ENCODE results near the gene TSACC. TPM values are rescaled to one million over a fixed set of nuclear protein-coding genes. Genes with fewer than 3 reads are reported as not detected.

TSACC gene
- polyA plus RNA-seq, 3 donors: 0.50 to 0.83 (median 0.69) TPM

- DNase-seq (ENCODE audit: low read depth in 3 of 3, low spot score in 2 of 3): no peak
Measured at GRCh38 chr1:156391366-156391677, 53.0 kb downstream of the TSACC start.

- DNase-seq (ENCODE audit: low read depth in 3 of 3, low spot score in 2 of 3): no peak
Measured at GRCh38 chr1:156391701-156392100, 53.4 kb downstream of the TSACC start.

DNA sequence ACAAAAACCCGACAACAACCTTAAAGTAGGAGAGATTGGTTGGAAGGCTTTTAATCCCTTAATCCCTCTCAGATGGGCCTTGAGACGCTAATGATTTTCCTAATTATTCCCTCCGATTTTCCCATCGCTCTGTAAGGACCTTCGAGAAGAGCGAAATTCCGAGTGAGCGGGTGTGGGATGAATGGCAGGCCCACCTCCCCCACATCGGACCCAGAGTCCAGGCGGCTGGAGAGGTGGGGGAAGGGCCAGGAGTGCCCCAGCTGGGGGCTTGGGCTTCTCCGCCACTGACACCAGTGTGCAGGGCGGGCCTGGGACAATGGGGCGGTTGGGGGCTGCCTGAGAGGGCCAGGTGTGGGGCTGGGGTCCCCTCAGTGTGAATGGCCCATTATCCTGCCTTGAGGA is 54.1 kb downstream of the TSACC start:
- no peak for DNase-seq (ENCODE audit: low read depth in 3 of 3, low spot score in 2 of 3)

- no peak for DNase-seq (ENCODE audit: low read depth in 3 of 3, low spot score in 2 of 3)
Measured at GRCh38 chr1:156393095-156393494, 54.8 kb downstream of the TSACC start.

DNA sequence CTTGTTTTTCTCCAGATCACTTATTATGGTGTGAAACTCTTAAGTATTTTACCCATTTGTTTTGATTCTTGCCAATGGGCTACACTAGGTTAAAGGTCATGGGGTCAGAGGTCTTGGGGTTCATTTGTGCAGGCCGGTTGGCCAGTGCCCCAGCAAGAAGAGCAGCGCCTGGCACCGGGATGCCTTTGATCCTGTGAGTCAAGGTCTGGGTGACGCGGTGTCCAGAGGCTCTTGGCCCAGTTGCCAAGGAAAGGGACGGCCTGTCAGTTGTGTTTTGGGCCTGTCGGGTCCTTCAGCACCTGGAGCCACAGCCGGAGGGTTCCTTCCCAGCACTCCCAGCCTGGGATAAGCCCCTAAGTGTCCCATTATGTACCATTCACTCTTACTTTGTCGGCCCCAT is 55.8 kb downstream of the TSACC start:
- DNase-seq (ENCODE audit: low read depth in 3 of 3, low spot score in 2 of 3): no peak

- DNase-seq (ENCODE audit: low read depth in 3 of 3, low spot score in 2 of 3): no peak
Measured at GRCh38 chr1:156394835-156395461, 56.6 kb downstream of the TSACC start.

Other genes with a start within 250 kb of the TSACC start
- 10 to 100 TPM; 71.7 to 83.8 (median 82.5) TPM for gene LMNA, start 223.8 kb upstream of the TSACC start, polyA plus RNA-seq (ENCODE audit: insufficient read length in 3 of 3)
- 10 to 100 TPM; 14.8 to 19.9 (median 18.3) TPM for gene SEMA4A, start 184.9 kb upstream of the TSACC start, polyA plus RNA-seq (ENCODE audit: insufficient read length in 3 of 3)
- 10 to 100 TPM; 28.8 to 31.0 (median 30.0) TPM for gene SLC25A44, start 144.4 kb upstream of the TSACC start, polyA plus RNA-seq (ENCODE audit: insufficient read length in 3 of 3)
- 10 to 100 TPM; 77.2 to 85.1 (median 81.0) TPM for gene PMF1, start 125.5 kb upstream of the TSACC start, polyA plus RNA-seq (ENCODE audit: insufficient read length in 3 of 3)
- 1 to 10 TPM; 1.1 to 1.5 (median 1.3) TPM for gene BGLAP, start 96.3 kb upstream of the TSACC start, polyA plus RNA-seq (ENCODE audit: insufficient read length in 3 of 3)
- gene PAQR6, start 90.5 kb upstream of the TSACC start, polyA plus RNA-seq (ENCODE audit: insufficient read length in 3 of 3): 1 to 10 TPM; 3.0 to 4.4 (median 3.0) TPM
- 10 to 100 TPM; 55.0 to 58.3 (median 57.6) TPM for gene SMG5, start 55.7 kb upstream of the TSACC start, polyA plus RNA-seq (ENCODE audit: insufficient read length in 3 of 3)
- gene TMEM79, start 54.2 kb upstream of the TSACC start, polyA plus RNA-seq (ENCODE audit: insufficient read length in 3 of 3): 1 to 10 TPM; 4.1 to 4.8 (median 4.8) TPM
- 10 to 100 TPM; 48.9 to 55.1 (median 54.5) TPM for gene GLMP, start 42.8 kb upstream of the TSACC start, polyA plus RNA-seq (ENCODE audit: insufficient read length in 3 of 3)
- gene VHLL, start 39.2 kb upstream of the TSACC start, polyA plus RNA-seq (ENCODE audit: insufficient read length in 3 of 3): not detected
- 100 to 1,000 TPM; 386 to 411 (median 410) TPM for gene CCT3, start 234 bp upstream of the TSACC start, polyA plus RNA-seq (ENCODE audit: insufficient read length in 3 of 3)
- 10 to 100 TPM in 2 of 3 donors, 1 to 10 TPM in 1; 8.7 to 12.3 (median 10.7) TPM for gene RHBG, start 30.7 kb downstream of the TSACC start, polyA plus RNA-seq (ENCODE audit: insufficient read length in 3 of 3)
- 10 to 100 TPM; 18.4 to 21.2 (median 19.6) TPM for gene MEF2D, start 162.2 kb downstream of the TSACC start, polyA plus RNA-seq (ENCODE audit: insufficient read length in 3 of 3)
- 10 to 100 TPM in 2 of 3 donors, 1 to 10 TPM in 1; 9.7 to 11.7 (median 11.3) TPM for gene IQGAP3, start 234.0 kb downstream of the TSACC start, polyA plus RNA-seq (ENCODE audit: insufficient read length in 3 of 3)
- gene TTC24, start 241.2 kb downstream of the TSACC start, polyA plus RNA-seq (ENCODE audit: insufficient read length in 3 of 3): 1 to 10 TPM in 1 of 3 donors, under 1 TPM in 2; 0.78 to 1.2 (median 0.99) TPM

All from right renal cortex interstitium (tissue), 3 donors.